ENCODE results near the gene DENND1A. TPM values are rescaled to one million over a fixed set of nuclear protein-coding genes. Genes with fewer than 3 reads are reported as not detected.

The DENND1A gene
- total and polyA plus RNA-seq, 11 donors: 9.8 to 24.0 (median 14.7) TPM

- TF ChIP-seq CTCF (IDR thresholded peaks at IDR 0.05) (no peak), POLR2A (IDR thresholded peaks at IDR 0.05) (no peak)
These were observed 447.5 kb downstream of the DENND1A start for GRCh38 chr9:123482295-123482968.

GRCh38 chr9:123481209-123481865, 448.6 kb downstream of the DENND1A start:
- TF ChIP-seq POLR2A (IDR thresholded peaks at IDR 0.05) (no peak), CTCF (IDR thresholded peaks at IDR 0.05) (no peak)
- WGBS, 4 donors: 90 to 94% (median 93%) methylated on average over 10 of the region's 10 CpGs

More at GRCh38 chr9:123482295-123482968, 447.5 kb downstream of the DENND1A start:
- Histone ChIP-seq H3K36me3 (no peaks in the 10 kb centered on the region), H3K27me3 (no peaks in the 10 kb centered on the region), H3K4me3 (no peak overlapping the region), H3K4me1 (peaks cover 0 to 12% (median 0%) of the 10 kb centered on the region in 12 donors), H3K9me3 (no peaks in the 10 kb centered on the region), H3K27ac (no peak overlapping the region)
- WGBS, 4 donors: 95 to 98% (median 96%) methylated on average over 3 of the region's 3 CpGs
- DNase-seq: no peak
- intact Hi-C loops (cut with DNase I): no loop called here
- ATAC-seq: no peak

GRCh38 chr9:123480791-123481190, 449.1 kb downstream of the DENND1A start:
- TF ChIP-seq POLR2A (IDR thresholded peaks at IDR 0.05): no peak
- TF ChIP-seq CTCF (IDR thresholded peaks at IDR 0.05): no peak
- Histone ChIP-seq H3K27ac (no peak overlapping the region), H3K4me3 (no peak overlapping the region), H3K4me1 (peaks cover 0 to 12% (median 0%) of the 10 kb centered on the region in 12 donors), H3K9me3 (no peaks in the 10 kb centered on the region), H3K27me3 (no peaks in the 10 kb centered on the region), H3K36me3 (no peaks in the 10 kb centered on the region)
- intact Hi-C loops (cut with DNase I): no loop called here
- ATAC-seq: no peak
- DNase-seq: no peak
- WGBS, 4 donors: 94 to 98% (median 96%) methylated on average over 8 of the region's 8 CpGs

More at GRCh38 chr9:123481209-123481865, 448.6 kb downstream of the DENND1A start:
- DNase-seq (no peak), ATAC-seq (no peak)
- H3K27ac ChIP-seq: no peak overlapping the region
- intact Hi-C loops (cut with DNase I): no loop called here
- H3K27me3 ChIP-seq: no peaks in the 10 kb centered on the region
- H3K4me3 ChIP-seq: no peak overlapping the region
- no peaks in the 10 kb centered on the region for H3K9me3 ChIP-seq
- H3K4me1 ChIP-seq: peaks cover 0 to 12% (median 0%) of the 10 kb centered on the region in 12 donors
- H3K36me3 ChIP-seq: no peaks in the 10 kb centered on the region

GRCh38 chr9:123480096-123480495, 449.8 kb downstream of the DENND1A start:
- H3K36me3 ChIP-seq: no peaks in the 10 kb centered on the region
- intact Hi-C loops (cut with DNase I): no loop called here
- TF ChIP-seq CTCF (IDR thresholded peaks at IDR 0.05): no peak
- no peak for TF ChIP-seq POLR2A (IDR thresholded peaks at IDR 0.05)
- H3K9me3 ChIP-seq: no peaks in the 10 kb centered on the region
- ATAC-seq: no peak
- DNase-seq: no peak
- H3K27ac ChIP-seq: no peak overlapping the region
- H3K27me3 ChIP-seq: no peaks in the 10 kb centered on the region
- peaks cover 0 to 12% (median 0%) of the 10 kb centered on the region in 12 donors for H3K4me1 ChIP-seq
- H3K4me3 ChIP-seq: no peak overlapping the region
- 93 to 98% (median 96%) methylated on average over 9 of the region's 9 CpGs for WGBS, 4 donors

All from heart left ventricle (tissue), 16 donors.